Measurements from ENCODE around the gene NOLC1.
A peak's percentile ranks its signal among the peaks of the same experiment; 100 is the strongest.

The NOLC1 gene

GRCh38 chr10:102153093-102153620, 968 bp downstream of the NOLC1 start:
- no peak overlapping the region for H3K27ac ChIP-seq (ENCODE audit: low read depth, low read length)
- peak overlapping the region; percentile 95 to 96 for H3K4me3 ChIP-seq (ENCODE audit: low read depth in 1 of 2, low read length in 2 of 2)
- peaks cover 21 to 45% of the 10 kb centered on the region in 2 donors for H3K36me3 ChIP-seq (ENCODE audit: control insufficient read depth in 1 of 2, insufficient read depth in 2 of 2, low read length in 2 of 2)
- H3K4me1 ChIP-seq (ENCODE audit: control insufficient read depth in 1 of 2, insufficient read depth in 2 of 2, low read length in 2 of 2): peaks cover 14 to 22% of the 10 kb centered on the region in 2 donors
- no peaks in the 10 kb centered on the region for H3K27me3 ChIP-seq (ENCODE audit: control insufficient read depth in 1 of 2, insufficient read depth in 2 of 2, low read length in 2 of 2)
- peak overlapping the region; percentile 71 to 74 for H3K9ac ChIP-seq (ENCODE audit: low read depth in 1 of 2, low read length in 2 of 2)
- H3K9me3 ChIP-seq (ENCODE audit: control insufficient read depth in 1 of 2, low read length in 2 of 2): no peaks in the 10 kb centered on the region

GRCh38 chr10:102154466-102155116, 2.4 kb downstream of the NOLC1 start:
- H3K36me3 ChIP-seq (ENCODE audit: control insufficient read depth in 1 of 2, insufficient read depth in 2 of 2, low read length in 2 of 2): peaks cover 22 to 47% of the 10 kb centered on the region in 2 donors
- H3K4me1 ChIP-seq (ENCODE audit: control insufficient read depth in 1 of 2, insufficient read depth in 2 of 2, low read length in 2 of 2): peaks cover 14 to 22% of the 10 kb centered on the region in 2 donors
- no peak overlapping the region for H3K9ac ChIP-seq (ENCODE audit: low read depth in 1 of 2, low read length in 2 of 2)
- no peak overlapping the region for H3K27ac ChIP-seq (ENCODE audit: low read depth, low read length)
- H3K9me3 ChIP-seq (ENCODE audit: control insufficient read depth in 1 of 2, low read length in 2 of 2): no peaks in the 10 kb centered on the region
- H3K27me3 ChIP-seq (ENCODE audit: control insufficient read depth in 1 of 2, insufficient read depth in 2 of 2, low read length in 2 of 2): no peaks in the 10 kb centered on the region
- H3K4me3 ChIP-seq (ENCODE audit: low read depth in 1 of 2, low read length in 2 of 2): no peak overlapping the region

DNA sequence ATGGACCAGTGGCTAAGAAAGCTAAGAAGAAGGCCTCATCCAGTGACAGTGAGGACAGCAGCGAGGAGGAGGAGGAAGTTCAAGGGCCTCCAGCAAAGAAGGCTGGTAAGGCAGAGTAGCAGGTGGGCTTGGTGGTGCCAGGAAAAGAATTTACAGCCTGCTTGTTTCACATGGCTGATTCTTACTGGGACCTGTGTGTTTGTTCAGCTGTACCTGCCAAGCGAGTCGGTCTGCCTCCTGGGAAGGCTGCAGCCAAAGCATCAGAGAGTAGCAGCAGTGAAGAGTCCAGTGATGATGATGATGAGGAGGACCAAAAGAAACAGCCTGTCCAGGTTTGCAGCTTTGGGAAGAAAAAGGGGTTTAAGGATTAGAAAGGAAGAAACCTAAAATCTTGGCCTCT, 5.0 kb downstream of the NOLC1 start:
- peaks cover 35 to 74% of the 10 kb centered on the region in 2 donors for H3K36me3 ChIP-seq (ENCODE audit: control insufficient read depth in 1 of 2, insufficient read depth in 2 of 2, low read length in 2 of 2)
- H3K4me3 ChIP-seq (ENCODE audit: low read depth in 1 of 2, low read length in 2 of 2): no peak overlapping the region
- H3K27ac ChIP-seq (ENCODE audit: low read depth, low read length): no peak overlapping the region
- peaks cover 7 to 17% of the 10 kb centered on the region in 2 donors for H3K4me1 ChIP-seq (ENCODE audit: control insufficient read depth in 1 of 2, insufficient read depth in 2 of 2, low read length in 2 of 2)
- no peaks in the 10 kb centered on the region for H3K27me3 ChIP-seq (ENCODE audit: control insufficient read depth in 1 of 2, insufficient read depth in 2 of 2, low read length in 2 of 2)
- no peak overlapping the region for H3K9ac ChIP-seq (ENCODE audit: low read depth in 1 of 2, low read length in 2 of 2)
- no peaks in the 10 kb centered on the region for H3K9me3 ChIP-seq (ENCODE audit: control insufficient read depth in 1 of 2, low read length in 2 of 2)

- Histone ChIP-seq H3K36me3 (ENCODE audit: control insufficient read depth in 1 of 2, insufficient read depth in 2 of 2, low read length in 2 of 2) (peaks cover 40 to 90% of the 10 kb centered on the region in 2 donors), H3K27ac (ENCODE audit: low read depth, low read length) (no peak overlapping the region), H3K4me1 (ENCODE audit: control insufficient read depth in 1 of 2, insufficient read depth in 2 of 2, low read length in 2 of 2) (peaks cover 0 to 4% of the 10 kb centered on the region in 2 donors), H3K4me3 (ENCODE audit: low read depth in 1 of 2, low read length in 2 of 2) (no peak overlapping the region), H3K9ac (ENCODE audit: low read depth in 1 of 2, low read length in 2 of 2) (no peak overlapping the region), H3K9me3 (ENCODE audit: control insufficient read depth in 1 of 2, low read length in 2 of 2) (no peaks in the 10 kb centered on the region), H3K27me3 (ENCODE audit: control insufficient read depth in 1 of 2, insufficient read depth in 2 of 2, low read length in 2 of 2) (no peaks in the 10 kb centered on the region)
These were observed 6.9 kb downstream of the NOLC1 start for GRCh38 chr10:102159051-102159597.

DNA sequence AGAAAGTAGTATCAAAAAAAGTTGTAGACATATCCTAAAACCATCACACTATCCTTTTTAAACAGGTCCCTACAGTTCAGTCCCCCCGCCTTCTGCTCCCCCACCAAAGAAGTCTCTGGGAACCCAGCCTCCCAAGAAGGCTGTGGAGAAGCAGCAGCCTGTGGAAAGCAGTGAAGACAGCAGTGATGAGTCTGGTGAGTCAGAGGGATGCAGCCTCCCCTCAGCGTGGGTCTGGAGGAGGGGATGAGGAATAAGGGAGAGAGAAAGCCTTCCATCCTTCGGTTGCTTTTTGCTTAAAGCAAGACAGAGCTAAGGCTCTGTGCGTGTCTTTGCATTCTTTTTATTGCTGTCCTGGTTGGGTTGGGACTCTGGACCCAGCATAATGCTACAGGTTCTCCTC, 7.6 kb downstream of the NOLC1 start:
- no peak overlapping the region for H3K27ac ChIP-seq (ENCODE audit: low read depth, low read length)
- no peaks in the 10 kb centered on the region for H3K9me3 ChIP-seq (ENCODE audit: control insufficient read depth in 1 of 2, low read length in 2 of 2)
- H3K4me1 ChIP-seq (ENCODE audit: control insufficient read depth in 1 of 2, insufficient read depth in 2 of 2, low read length in 2 of 2): no peaks in the 10 kb centered on the region
- H3K9ac ChIP-seq (ENCODE audit: low read depth in 1 of 2, low read length in 2 of 2): no peak overlapping the region
- no peaks in the 10 kb centered on the region for H3K27me3 ChIP-seq (ENCODE audit: control insufficient read depth in 1 of 2, insufficient read depth in 2 of 2, low read length in 2 of 2)
- H3K4me3 ChIP-seq (ENCODE audit: low read depth in 1 of 2, low read length in 2 of 2): no peak overlapping the region
- peaks cover 40 to 88% of the 10 kb centered on the region in 2 donors for H3K36me3 ChIP-seq (ENCODE audit: control insufficient read depth in 1 of 2, insufficient read depth in 2 of 2, low read length in 2 of 2)

- Histone ChIP-seq H3K9me3 (ENCODE audit: control insufficient read depth in 1 of 2, low read length in 2 of 2) (no peaks in the 10 kb centered on the region), H3K9ac (ENCODE audit: low read depth in 1 of 2, low read length in 2 of 2) (no peak overlapping the region), H3K36me3 (ENCODE audit: control insufficient read depth in 1 of 2, insufficient read depth in 2 of 2, low read length in 2 of 2) (peaks cover 26 to 54% of the 10 kb centered on the region in 2 donors), H3K4me1 (ENCODE audit: control insufficient read depth in 1 of 2, insufficient read depth in 2 of 2, low read length in 2 of 2) (no peaks in the 10 kb centered on the region), H3K27ac (ENCODE audit: low read depth, low read length) (no peak overlapping the region), H3K27me3 (ENCODE audit: control insufficient read depth in 1 of 2, insufficient read depth in 2 of 2, low read length in 2 of 2) (no peaks in the 10 kb centered on the region), H3K4me3 (ENCODE audit: low read depth in 1 of 2, low read length in 2 of 2) (no peak overlapping the region)
These were observed 11.3 kb downstream of the NOLC1 start for GRCh38 chr10:102163342-102163989.

DNA sequence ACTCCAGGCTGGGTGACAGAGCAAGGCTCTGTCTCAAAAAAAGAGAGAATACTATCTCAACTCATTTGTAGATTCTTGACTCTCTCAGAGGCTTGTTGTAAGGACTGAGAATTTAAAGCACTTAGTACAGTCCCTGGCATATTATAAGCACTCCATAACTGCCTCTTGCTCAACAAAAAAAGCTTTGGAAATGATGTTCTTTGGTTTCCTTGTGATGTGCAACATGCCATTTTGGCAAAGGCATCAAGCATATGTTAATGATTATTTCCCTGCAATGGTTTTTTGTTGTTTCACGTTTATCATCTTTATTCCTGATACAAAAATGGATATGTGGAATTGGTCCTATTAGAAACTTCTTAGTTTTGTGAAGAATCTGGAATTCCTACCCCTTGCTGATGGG, 15.7 kb downstream of the NOLC1 start:
- no peak overlapping the region for H3K4me3 ChIP-seq (ENCODE audit: low read depth in 1 of 2, low read length in 2 of 2)
- peaks cover 3 to 5% of the 10 kb centered on the region in 2 donors for H3K4me1 ChIP-seq (ENCODE audit: control insufficient read depth in 1 of 2, insufficient read depth in 2 of 2, low read length in 2 of 2)
- no peaks in the 10 kb centered on the region for H3K9me3 ChIP-seq (ENCODE audit: control insufficient read depth in 1 of 2, low read length in 2 of 2)
- no peaks in the 10 kb centered on the region for H3K27me3 ChIP-seq (ENCODE audit: control insufficient read depth in 1 of 2, insufficient read depth in 2 of 2, low read length in 2 of 2)
- no peak overlapping the region for H3K9ac ChIP-seq (ENCODE audit: low read depth in 1 of 2, low read length in 2 of 2)
- H3K27ac ChIP-seq (ENCODE audit: low read depth, low read length): no peak overlapping the region
- H3K36me3 ChIP-seq (ENCODE audit: control insufficient read depth in 1 of 2, insufficient read depth in 2 of 2, low read length in 2 of 2): peaks cover 5 to 10% of the 10 kb centered on the region in 2 donors

DNA sequence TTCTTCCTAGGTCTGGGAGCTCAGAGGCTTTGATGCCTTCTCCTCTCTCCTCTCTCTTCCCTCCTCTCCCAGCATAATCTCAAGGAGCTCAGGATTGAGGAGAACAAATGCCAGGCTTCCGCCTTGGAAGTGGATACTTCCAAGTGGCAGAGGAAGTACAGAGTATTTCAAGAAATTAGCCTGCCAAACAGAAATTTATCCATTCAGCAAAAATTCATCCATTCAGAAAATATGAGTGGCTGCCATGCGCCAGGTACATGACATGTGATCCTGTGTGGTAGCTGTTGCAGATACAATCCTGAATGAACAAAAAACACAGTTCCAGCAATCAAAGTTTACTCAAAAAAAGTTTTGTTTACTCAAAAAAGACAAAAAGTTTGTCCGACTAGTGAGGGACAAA, 18.4 kb downstream of the NOLC1 start:
- H3K27ac ChIP-seq (ENCODE audit: low read depth, low read length): no peak overlapping the region
- no peaks in the 10 kb centered on the region for H3K9me3 ChIP-seq (ENCODE audit: control insufficient read depth in 1 of 2, low read length in 2 of 2)
- no peaks in the 10 kb centered on the region for H3K36me3 ChIP-seq (ENCODE audit: control insufficient read depth in 1 of 2, insufficient read depth in 2 of 2, low read length in 2 of 2)
- H3K4me1 ChIP-seq (ENCODE audit: control insufficient read depth in 1 of 2, insufficient read depth in 2 of 2, low read length in 2 of 2): peaks cover 3 to 5% of the 10 kb centered on the region in 2 donors
- no peak overlapping the region for H3K4me3 ChIP-seq (ENCODE audit: low read depth in 1 of 2, low read length in 2 of 2)
- no peaks in the 10 kb centered on the region for H3K27me3 ChIP-seq (ENCODE audit: control insufficient read depth in 1 of 2, insufficient read depth in 2 of 2, low read length in 2 of 2)
- H3K9ac ChIP-seq (ENCODE audit: low read depth in 1 of 2, low read length in 2 of 2): no peak overlapping the region

DNA sequence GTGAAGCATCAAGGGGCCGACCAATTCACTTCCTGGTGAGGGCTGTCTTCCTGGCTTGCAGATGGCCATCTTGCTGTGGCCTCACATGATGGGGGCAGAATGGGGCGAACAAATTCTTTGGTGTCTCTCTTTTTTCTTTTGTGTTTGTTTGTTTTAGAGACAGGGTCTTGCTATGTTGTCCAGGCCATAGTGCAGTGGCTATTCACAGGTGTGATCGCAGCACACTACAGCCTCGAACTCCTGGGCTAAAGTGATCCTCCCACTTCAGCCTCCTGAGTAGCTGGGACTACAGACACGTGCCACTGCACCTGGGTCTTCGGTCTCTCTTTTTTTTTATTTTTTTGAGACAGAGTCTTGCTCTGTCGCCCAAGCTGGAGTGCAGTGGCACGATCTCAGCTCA, 20.1 kb downstream of the NOLC1 start:
- H3K36me3 ChIP-seq (ENCODE audit: control insufficient read depth in 1 of 2, insufficient read depth in 2 of 2, low read length in 2 of 2): no peaks in the 10 kb centered on the region
- H3K27ac ChIP-seq (ENCODE audit: low read depth, low read length): no peak overlapping the region
- no peaks in the 10 kb centered on the region for H3K27me3 ChIP-seq (ENCODE audit: control insufficient read depth in 1 of 2, insufficient read depth in 2 of 2, low read length in 2 of 2)
- no peak overlapping the region for H3K4me3 ChIP-seq (ENCODE audit: low read depth in 1 of 2, low read length in 2 of 2)
- H3K9ac ChIP-seq (ENCODE audit: low read depth in 1 of 2, low read length in 2 of 2): no peak overlapping the region
- H3K4me1 ChIP-seq (ENCODE audit: control insufficient read depth in 1 of 2, insufficient read depth in 2 of 2, low read length in 2 of 2): peaks cover 3 to 5% of the 10 kb centered on the region in 2 donors
- no peaks in the 10 kb centered on the region for H3K9me3 ChIP-seq (ENCODE audit: control insufficient read depth in 1 of 2, low read length in 2 of 2)

DNA sequence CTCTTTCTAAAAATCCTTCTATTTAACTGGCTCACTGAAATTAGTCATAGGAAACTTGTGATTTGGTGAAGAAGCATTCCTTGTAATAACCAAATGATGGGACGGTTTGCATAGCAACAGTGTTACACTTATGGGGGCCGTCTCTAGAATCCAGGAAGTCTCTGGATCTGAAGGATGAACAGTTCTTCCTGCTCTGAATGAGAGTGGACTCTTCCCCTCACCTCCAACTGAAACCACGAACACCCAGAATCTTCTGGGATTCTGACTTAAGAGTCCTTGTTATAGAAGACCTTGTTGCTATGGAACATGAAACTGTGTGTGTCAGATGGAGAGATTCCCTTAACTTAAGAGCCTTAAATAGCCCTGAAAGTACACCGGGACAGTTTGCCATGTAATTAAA, 23.2 kb downstream of the NOLC1 start:
- Histone ChIP-seq H3K9me3 (ENCODE audit: control insufficient read depth in 1 of 2, low read length in 2 of 2) (no peaks in the 10 kb centered on the region), H3K27ac (ENCODE audit: low read depth, low read length) (no peak overlapping the region), H3K27me3 (ENCODE audit: control insufficient read depth in 1 of 2, insufficient read depth in 2 of 2, low read length in 2 of 2) (no peaks in the 10 kb centered on the region), H3K9ac (ENCODE audit: low read depth in 1 of 2, low read length in 2 of 2) (no peak overlapping the region), H3K36me3 (ENCODE audit: control insufficient read depth in 1 of 2, insufficient read depth in 2 of 2, low read length in 2 of 2) (no peaks in the 10 kb centered on the region), H3K4me1 (ENCODE audit: control insufficient read depth in 1 of 2, insufficient read depth in 2 of 2, low read length in 2 of 2) (no peaks in the 10 kb centered on the region), H3K4me3 (ENCODE audit: low read depth in 1 of 2, low read length in 2 of 2) (no peak overlapping the region)

Data from duodenal mucosa (tissue), 2 donors.